Left kidney (tissue), 2 donors: ENCODE data around the gene NEMP1. TPM values are rescaled to one million over a fixed set of nuclear protein-coding genes. Genes with fewer than 3 reads are reported as not detected.
"Not testable (repeated sequence)": the region's sequence is repeated elsewhere in the genome, so short reads cannot be mapped to it uniquely, and the experiment has no call there.

Experiments
- DNase-seq: peaks from one replicate; pipeline ENCODE4 v3.0.0-alpha.2; 2013
- polyA plus RNA-seq: library from polyadenylated mRNA; unstranded; fragments of 120-200 nt; gene quantifications from one replicate; pipeline ENCODE4 v1.2.1, GENCODE V29; 2013; ENCODE audit not compliant: insufficient read length

NEMP1 gene
- polyA plus RNA-seq, 1 donor: 37.8 TPM

GRCh38 chr12:57057067-57057751 is 21.4 kb downstream of the NEMP1 start:
- DNase-seq: no peak

DNA sequence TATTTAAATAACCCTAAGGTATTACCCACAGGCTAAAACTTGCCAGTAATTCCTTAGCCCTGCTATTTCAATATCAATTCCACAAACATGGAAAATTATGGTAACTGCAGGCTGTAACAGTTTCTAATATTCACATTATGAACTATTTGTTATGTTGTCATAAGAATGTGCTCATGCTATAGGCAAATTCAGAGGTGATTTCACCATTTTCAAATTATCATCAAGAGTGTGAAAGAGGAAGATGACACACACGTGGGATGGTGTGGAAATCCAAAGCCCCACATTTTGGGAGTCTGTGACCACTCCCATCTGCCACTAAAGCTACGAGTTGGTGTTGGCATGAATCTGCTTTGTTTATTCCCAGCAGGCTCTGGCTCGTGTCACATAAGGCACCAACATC is 22.8 kb downstream of the NEMP1 start:
- no peak for DNase-seq

DNA sequence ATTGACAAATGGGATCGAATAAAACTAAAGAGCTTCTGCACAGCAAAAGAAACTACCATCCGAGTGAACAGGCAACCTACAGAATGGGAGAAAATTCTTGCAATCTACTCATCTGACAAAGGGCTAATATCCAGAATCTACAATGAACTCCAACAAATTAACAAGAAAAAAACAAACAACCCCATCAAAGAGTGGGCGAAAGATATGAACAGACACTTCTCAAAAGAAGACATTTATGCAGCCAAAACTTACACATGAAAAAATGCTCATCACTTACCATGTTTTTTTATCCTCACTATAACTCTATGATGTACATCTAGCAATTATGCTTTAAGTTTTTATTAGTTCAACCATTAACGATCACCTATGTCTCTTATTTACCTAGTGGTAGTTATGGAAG is 24.7 kb downstream of the NEMP1 start:
- not testable (repeated sequence) for DNase-seq

DNA sequence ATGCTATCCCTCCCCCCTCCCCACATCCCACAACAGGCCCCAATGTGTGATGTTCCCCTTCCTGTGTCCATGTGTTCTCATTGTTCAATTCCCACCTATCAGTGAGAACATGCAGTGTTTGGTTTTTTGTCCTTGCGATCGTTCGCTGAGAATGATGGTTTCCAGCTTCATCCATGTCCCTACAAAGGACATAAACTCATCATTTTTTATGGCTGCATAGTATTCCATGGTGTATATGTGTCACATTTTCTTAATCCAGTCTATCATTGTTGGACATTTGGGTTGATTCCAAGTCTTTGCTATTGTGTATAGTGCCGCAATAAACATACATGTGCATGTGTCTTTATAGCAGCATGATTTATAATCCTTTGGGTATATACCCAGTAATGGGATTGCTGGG is 25.4 kb downstream of the NEMP1 start:
- DNase-seq: not testable (repeated sequence)

DNA sequence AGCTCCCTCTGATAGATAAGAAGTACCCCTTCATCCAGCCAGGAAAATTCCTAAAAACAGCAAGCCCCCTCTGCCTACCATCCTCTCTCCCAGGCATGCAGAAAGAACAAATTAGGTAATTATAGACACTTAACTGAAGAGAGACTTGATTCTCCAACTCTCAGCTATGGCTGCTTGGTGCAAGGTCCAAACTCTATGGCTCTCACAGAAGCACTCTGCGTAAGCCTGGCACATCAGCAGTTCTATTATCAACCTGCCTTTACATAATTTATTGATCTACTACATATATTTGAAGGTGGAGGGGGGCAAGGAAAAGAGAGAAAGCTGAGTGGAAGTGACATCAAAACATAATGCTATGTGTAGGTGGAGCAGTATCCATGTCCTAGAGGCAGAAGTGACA is 27.6 kb downstream of the NEMP1 start:
- DNase-seq: no peak

GRCh38 chr12:57049890-57050289 is 28.7 kb downstream of the NEMP1 start, which contains the start of gene MYO1A:
Gene MYO1A, minus strand, starts transcription at chr12:57050129. Its CDS starts 1,806 bp downstream, at chr12:57048323.
- DNase-seq: no peak

- DNase-seq: no peak
Measured at GRCh38 chr12:57049119-57049446, 29.5 kb downstream of the NEMP1 start.

GRCh38 chr12:57048423-57049118 is 30.0 kb downstream of the NEMP1 start:
- DNase-seq: no peak

- DNase-seq: no peak
Measured at GRCh38 chr12:57047981-57048380, 30.6 kb downstream of the NEMP1 start.

GRCh38 chr12:57046947-57047890 is 31.4 kb downstream of the NEMP1 start:
- DNase-seq: no peak

- DNase-seq: no peak
Measured at GRCh38 chr12:57046086-57046791, 32.4 kb downstream of the NEMP1 start.

GRCh38 chr12:57044889-57045288 is 33.7 kb downstream of the NEMP1 start:
- no peak for DNase-seq

GRCh38 chr12:57044468-57044867 is 34.1 kb downstream of the NEMP1 start:
- DNase-seq: no peak

- no peak for DNase-seq
Measured at GRCh38 chr12:57042695-57043094, 35.9 kb downstream of the NEMP1 start.

- DNase-seq: no peak
Measured at GRCh38 chr12:57040750-57041149, 37.8 kb downstream of the NEMP1 start.

DNA sequence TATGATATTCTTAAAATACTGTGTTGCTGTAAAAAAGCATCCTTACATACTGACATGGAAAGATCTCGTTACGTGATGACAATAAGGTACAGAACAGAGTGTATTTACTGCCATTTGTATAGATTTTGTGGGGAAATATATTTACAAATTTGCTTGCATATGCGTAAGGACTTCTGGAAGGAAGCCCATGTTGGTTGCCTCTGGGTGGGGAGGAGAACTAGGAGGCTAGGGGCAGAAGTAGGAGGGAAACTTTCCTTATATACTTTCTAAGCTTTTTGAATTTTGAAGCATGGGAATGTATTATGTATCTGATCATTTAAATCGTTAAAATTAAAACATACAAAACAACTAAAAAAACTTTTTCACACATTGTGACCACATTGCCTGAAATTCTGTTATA is 38.4 kb downstream of the NEMP1 start:
- DNase-seq: no peak

- DNase-seq: no peak
Measured at GRCh38 chr12:57039016-57039798, 39.4 kb downstream of the NEMP1 start.

DNA sequence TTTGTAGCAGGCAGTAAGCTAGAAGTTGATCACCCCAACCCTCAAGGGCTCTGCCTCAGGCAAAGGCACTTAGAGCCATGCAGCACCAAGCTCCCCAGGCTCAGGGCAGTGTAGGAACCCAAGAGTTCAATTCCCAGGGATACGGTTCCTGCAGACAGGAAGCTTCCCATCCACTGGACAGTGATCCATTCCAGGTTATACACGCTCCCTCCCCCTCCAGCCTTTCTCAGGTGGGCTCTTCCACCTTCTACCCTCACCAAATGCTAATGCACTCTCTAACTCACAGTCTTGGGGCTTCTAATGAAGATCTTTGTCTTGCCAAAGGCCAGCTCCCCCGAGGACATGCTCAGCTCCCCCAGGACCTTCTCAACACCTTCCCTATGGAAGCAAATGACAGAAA is 41.3 kb downstream of the NEMP1 start:
- DNase-seq: no peak

GRCh38 chr12:57033431-57033830 is 45.2 kb downstream of the NEMP1 start:
- no peak for DNase-seq

GRCh38 chr12:57031789-57032188 is 46.8 kb downstream of the NEMP1 start:
- DNase-seq: no peak

GRCh38 chr12:57031138-57031725 is 47.4 kb downstream of the NEMP1 start:
- DNase-seq: no peak
